Activated naive CD4-positive, alpha-beta T cell treated with anti-CD3 and anti-CD28 coated beads, Interleukin-2, amount 50 U/mL, for 72 hours (primary cell): ENCODE measurements around the gene ECE1. TPM values are rescaled to one million over a fixed set of nuclear protein-coding genes. Genes with fewer than 3 reads are reported as not detected.
"Not testable (repeated sequence)": the region's sequence is repeated elsewhere in the genome, so short reads cannot be mapped to it uniquely, and the experiment has no call there.

Experiments used
- ATAC-seq, 2 donors: fragments of 150-1000 bp; cut with Tn5 transposase; 2 replicates each; pipeline ENCODE4 v1.10.0; 2021; ENCODE audit warnings: mild to moderate bottlenecking in 2 of 2, moderate library complexity in 2 of 2
- DNase-seq, 2 donors: peaks; one replicate each; pipeline ENCODE4 v3.0.0; 2021 to 2022; ENCODE audit warnings: low spot score in 2 of 2
- H3K27ac Mint-ChIP-seq, 2 donors: one replicate each; pipeline ENCODE4 v1.8.0; 2022; ENCODE audit warnings: mild to moderate bottlenecking in 2 of 2, mixed read lengths in 2 of 2
- H3K36me3 Mint-ChIP-seq, 2 donors: one replicate each; pipeline ENCODE4 v1.8.0; 2022; ENCODE audit warnings: mixed read lengths in 2 of 2
- H3K9me3 Mint-ChIP-seq, 2 donors: one replicate each; pipeline ENCODE4 v1.8.0; 2022; ENCODE audit warnings: mixed read lengths in 2 of 2
- total RNA-seq, 2 donors: library from RNA; stranded (reverse); gene quantifications; one replicate each; pipeline ENCODE4 v1.2.3, GENCODE V29; 2022

Gene ECE1
- total RNA-seq, 2 donors from 2014 or later, result 111 to 118 TPM

GRCh38 chr1:21176586-21177555, 113.4 kb downstream of the ECE1 start, which contains the start of gene EIF4G3:
Gene EIF4G3 (minus strand): TSS chr1:21176897. CDS start chr1:21002742, 174,155 bp downstream.
- Mint-ChIP-seq H3K9me3 (no peaks in the 10 kb centered on the region), H3K27ac (peak within 1 kb of the TSS; percentile 93 to 98), H3K36me3 (peaks cover 0 to 12% of the 10 kb centered on the region in 2 donors)
- ATAC-seq (peak; percentile 80 to 93), DNase-seq (peak; percentile 95 to 100)

GRCh38 chr1:21175670-21176581, 114.3 kb downstream of the ECE1 start:
- Mint-ChIP-seq H3K36me3 (peaks cover 5 to 12% of the 10 kb centered on the region in 2 donors), H3K27ac (peak overlapping the region; percentile 93 to 98), H3K9me3 (no peaks in the 10 kb centered on the region)
- ATAC-seq, result peak; percentile 3 to 9
- peak; percentile 37 to 57 for DNase-seq

GRCh38 chr1:21175324-21175669, 115.0 kb downstream of the ECE1 start:
- H3K36me3 Mint-ChIP-seq, result peaks cover 9 to 12% of the 10 kb centered on the region in 2 donors
- ATAC-seq (peak in 1 of 2 donors; percentile 38), DNase-seq (no peak)
- H3K27ac Mint-ChIP-seq, result peak overlapping the region; percentile 93 to 98
- H3K9me3 Mint-ChIP-seq, result no peaks in the 10 kb centered on the region

- Mint-ChIP-seq H3K27ac (peak overlapping the region; percentile 93 to 98), H3K36me3 (peaks cover 12% of the 10 kb centered on the region in 2 donors), H3K9me3 (no peaks in the 10 kb centered on the region)
- no peak for DNase-seq
- no peak for ATAC-seq
Observed at GRCh38 chr1:21174654-21175323, 115.5 kb downstream of the ECE1 start.

GRCh38 chr1:21174230-21174629, 116.0 kb downstream of the ECE1 start:
- Mint-ChIP-seq H3K27ac (peak overlapping the region in 1 of 2 donors; percentile 67), H3K9me3 (no peaks in the 10 kb centered on the region), H3K36me3 (peaks cover 12% of the 10 kb centered on the region in 2 donors)
- DNase-seq (no peak), ATAC-seq (no peak)

- not testable (repeated sequence) for H3K27ac Mint-ChIP-seq, DNase-seq, H3K9me3 Mint-ChIP-seq, ATAC-seq
- peaks cover 12% of the 10 kb centered on the region in 2 donors for H3K36me3 Mint-ChIP-seq
Observed at GRCh38 chr1:21173096-21173495, 117.2 kb downstream of the ECE1 start.

GRCh38 chr1:21170837-21171236, 119.4 kb downstream of the ECE1 start:
- not testable (repeated sequence) for ATAC-seq, H3K27ac Mint-ChIP-seq, H3K9me3 Mint-ChIP-seq, DNase-seq
- peaks cover 7 to 20% of the 10 kb centered on the region in 2 donors for H3K36me3 Mint-ChIP-seq

- DNase-seq (no peak), ATAC-seq (no peak)
- Mint-ChIP-seq H3K27ac (no peak overlapping the region), H3K36me3 (peaks cover 0 to 26% of the 10 kb centered on the region in 2 donors), H3K9me3 (no peaks in the 10 kb centered on the region)
Observed at GRCh38 chr1:21168444-21168843, 121.8 kb downstream of the ECE1 start.

Other genes starting within 250 kb of the ECE1 start
- gene EIF4G3, start 113.6 kb downstream of the ECE1 start, total RNA-seq, result 10 to 100 TPM; 38.4 to 45.1 TPM
- 10 to 100 TPM in 1 of 2 donors, 1 to 10 TPM in 1; 6.4 to 10.1 TPM for gene NBPF3, start 149.7 kb upstream of the ECE1 start, total RNA-seq
- gene ALPL, start 219.0 kb upstream of the ECE1 start, total RNA-seq, result not detected